Activated CD8-positive, alpha-beta memory T cell treated with anti-CD3 and anti-CD28 coated beads, Interleukin-2, amount 10 ng/mL, durations not matched to agents 7 days and 5 days (primary cell): Measurements from ENCODE around the gene KRTAP12-2. TPM values are rescaled to one million over a fixed set of nuclear protein-coding genes. Genes with fewer than 3 reads are reported as not detected.
"Not testable (repeated sequence)": the region's sequence is repeated elsewhere in the genome, so short reads cannot be mapped to it uniquely, and the experiment has no call there.

Experiments used
- ATAC-seq: fragments of 150-1000 bp; cut with Tn5 transposase; one replicate; pipeline ENCODE4 v1.10.0; 2021; ENCODE audit warnings: moderate library complexity
- CTCF ChIA-PET: fragments of 350-600 bp; sonication (Branson Sonifier 250); formaldehyde crosslinking; loops from one replicate; lab custom pipeline; 2021; ENCODE audit warnings: antibody characterized with exemption; lab: Charles Lee
- DNase-seq: peaks from one replicate; pipeline ENCODE4 v3.0.0-alpha.2; 2020
- H3K27ac Mint-ChIP-seq: one replicate; pipeline ENCODE4 v1.8.0; 2021; ENCODE audit warnings: mild to moderate bottlenecking, mixed read lengths
- H3K27me3 Mint-ChIP-seq: one replicate; pipeline ENCODE4 v1.8.0; 2021; ENCODE audit warnings: mixed read lengths
- H3K36me3 Mint-ChIP-seq: one replicate; pipeline ENCODE4 v1.8.0; 2021; ENCODE audit warnings: mild to moderate bottlenecking, mixed read lengths
- H3K4me1 Mint-ChIP-seq: one replicate; pipeline ENCODE4 v1.8.0; 2021; ENCODE audit warnings: mixed read lengths
- H3K4me3 Mint-ChIP-seq: one replicate; pipeline ENCODE4 v1.8.0; 2021; ENCODE audit warnings: mild to moderate bottlenecking, moderate library complexity, mixed read lengths
- H3K9me3 Mint-ChIP-seq: one replicate; pipeline ENCODE4 v1.8.0; 2022; ENCODE audit warnings: low read depth, mixed read lengths
- total RNA-seq, 2 experiments: library from RNA; stranded (reverse); gene quantifications; one replicate each; pipeline ENCODE4 v1.2.3, GENCODE V29; 2021

KRTAP12-2 gene
- total RNA-seq, 2 experiments from 2014 or later, result not detected

GRCh38 chr21:44686000-44686781 is 19.5 kb upstream of the KRTAP12-2 start:
- peaks cover 15% of the 10 kb centered on the region for H3K4me1 Mint-ChIP-seq
- ATAC-seq (peak; percentile 27), DNase-seq (no peak)
- H3K9me3 Mint-ChIP-seq, result no peaks in the 10 kb centered on the region
- no peak overlapping the region for H3K27ac Mint-ChIP-seq
- CTCF ChIA-PET, result interaction anchor here (0.5 to 1.8 kb wide), 5 partner anchors 9 to 176 kb away, joined by 3 to 8 read pairs (median 3); no protein-coding TSS in a partner anchor
- H3K36me3 Mint-ChIP-seq, result no peaks in the 10 kb centered on the region
- H3K27me3 Mint-ChIP-seq, result peaks cover 19% of the 10 kb centered on the region
- H3K4me3 Mint-ChIP-seq, result no peak overlapping the region

GRCh38 chr21:44685050-44685449 is 18.3 kb upstream of the KRTAP12-2 start:
- H3K36me3 Mint-ChIP-seq, H3K9me3 Mint-ChIP-seq, H3K4me3 Mint-ChIP-seq, ATAC-seq, DNase-seq, H3K27ac Mint-ChIP-seq: not testable (repeated sequence)
- Mint-ChIP-seq H3K27me3 (peaks cover 10% of the 10 kb centered on the region), H3K4me1 (peaks cover 15% of the 10 kb centered on the region)
- CTCF ChIA-PET, result interaction anchor here (1.6 to 1.8 kb wide), 2 partner anchors 108 to 175 kb away, joined by 3 to 8 read pairs; no protein-coding TSS in a partner anchor

GRCh38 chr21:44684483-44684882 is 17.8 kb upstream of the KRTAP12-2 start:
- Mint-ChIP-seq H3K9me3 (no peaks in the 10 kb centered on the region), H3K27me3 (peaks cover 11% of the 10 kb centered on the region)
- no peak for DNase-seq

GRCh38 chr21:44684077-44684476 is 17.4 kb upstream of the KRTAP12-2 start:
- H3K27me3 Mint-ChIP-seq, result peaks cover 11% of the 10 kb centered on the region
- no peak overlapping the region for H3K4me3 Mint-ChIP-seq
- H3K9me3 Mint-ChIP-seq, result no peaks in the 10 kb centered on the region
- CTCF ChIA-PET, result interaction anchor here (1.5 kb wide), 1 partner anchor 36 kb away, joined by 3 read pairs; no protein-coding TSS in a partner anchor
- DNase-seq (no peak), ATAC-seq (no peak)
- H3K36me3 Mint-ChIP-seq, result no peaks in the 10 kb centered on the region
- peaks cover 15% of the 10 kb centered on the region for H3K4me1 Mint-ChIP-seq
- H3K27ac Mint-ChIP-seq, result no peak overlapping the region

More at GRCh38 chr21:44684483-44684882, 17.8 kb upstream of the KRTAP12-2 start:
- Mint-ChIP-seq H3K27ac (no peak overlapping the region), H3K36me3 (no peaks in the 10 kb centered on the region), H3K4me3 (no peak overlapping the region), H3K4me1 (peaks cover 15% of the 10 kb centered on the region)
- ATAC-seq, result no peak
- CTCF ChIA-PET, result interaction anchor here (1.5 to 1.6 kb wide), 2 partner anchors 36 to 109 kb away, joined by 3 read pairs; no protein-coding TSS in a partner anchor

- DNase-seq (no peak), ATAC-seq (no peak)
- Mint-ChIP-seq H3K27ac (no peak overlapping the region), H3K36me3 (no peaks in the 10 kb centered on the region), H3K9me3 (no peaks in the 10 kb centered on the region), H3K4me1 (peaks cover 15% of the 10 kb centered on the region), H3K27me3 (peaks cover 11% of the 10 kb centered on the region), H3K4me3 (no peak overlapping the region)
- CTCF ChIA-PET, result interaction anchor here (1.1 kb wide), 1 partner anchor 86 kb away, joined by 3 read pairs; no protein-coding TSS in a partner anchor
Measured at GRCh38 chr21:44682580-44683151, 15.9 kb upstream of the KRTAP12-2 start.

GRCh38 chr21:44681861-44682579 is 15.3 kb upstream of the KRTAP12-2 start, which contains the start of gene KRTAP12-1:
Gene KRTAP12-1 (minus strand): TSS chr21:44682163. CDS start chr21:44682123, 40 bp downstream.
- ATAC-seq (no peak), DNase-seq (no peak)
- H3K9me3 Mint-ChIP-seq, result no peaks in the 10 kb centered on the region
- CTCF ChIA-PET, result interaction anchor here (1.1 kb wide), 1 partner anchor 85 kb away, joined by 3 read pairs; no protein-coding TSS in a partner anchor
- H3K27me3 Mint-ChIP-seq, result peaks cover 9% of the 10 kb centered on the region
- no peak within 1 kb of the TSS for H3K4me3 Mint-ChIP-seq
- H3K27ac Mint-ChIP-seq, result no peak within 1 kb of the TSS
- H3K4me1 Mint-ChIP-seq, result peaks cover 15% of the 10 kb centered on the region
- H3K36me3 Mint-ChIP-seq, result no peaks in the 10 kb centered on the region

- no peak overlapping the region for H3K4me3 Mint-ChIP-seq
- no peaks in the 10 kb centered on the region for H3K9me3 Mint-ChIP-seq
- no peak for DNase-seq
- CTCF ChIA-PET, result no interaction called here
- ATAC-seq, result no peak
- H3K4me1 Mint-ChIP-seq, result peaks cover 7% of the 10 kb centered on the region
- H3K27me3 Mint-ChIP-seq, result peaks cover 6% of the 10 kb centered on the region
- H3K36me3 Mint-ChIP-seq, result no peaks in the 10 kb centered on the region
- H3K27ac Mint-ChIP-seq, result no peak overlapping the region
Measured at GRCh38 chr21:44681152-44681551, 14.4 kb upstream of the KRTAP12-2 start.

- Mint-ChIP-seq H3K27ac (no peak overlapping the region), H3K9me3 (peaks cover 7% of the 10 kb centered on the region), H3K4me1 (no peaks in the 10 kb centered on the region), H3K4me3 (no peak overlapping the region), H3K27me3 (peaks cover 3% of the 10 kb centered on the region), H3K36me3 (peaks cover 1% of the 10 kb centered on the region)
- CTCF ChIA-PET, result no interaction called here
- ATAC-seq, result no peak
- DNase-seq, result no peak
Measured at GRCh38 chr21:44677881-44678280, 11.2 kb upstream of the KRTAP12-2 start.

GRCh38 chr21:44671911-44672310 is 5.2 kb upstream of the KRTAP12-2 start:
- Mint-ChIP-seq H3K27ac (no peak overlapping the region), H3K27me3 (peaks cover 13% of the 10 kb centered on the region), H3K4me1 (no peaks in the 10 kb centered on the region), H3K36me3 (peaks cover 7% of the 10 kb centered on the region), H3K9me3 (peaks cover 14% of the 10 kb centered on the region), H3K4me3 (no peak overlapping the region)
- CTCF ChIA-PET, result no interaction called here
- DNase-seq, result no peak
- ATAC-seq, result no peak

- DNase-seq (no peak), ATAC-seq (no peak)
- no peak overlapping the region for H3K4me3 Mint-ChIP-seq
- H3K9me3 Mint-ChIP-seq, result peaks cover 14% of the 10 kb centered on the region
- peaks cover 7% of the 10 kb centered on the region for H3K36me3 Mint-ChIP-seq
- H3K27me3 Mint-ChIP-seq, result peaks cover 13% of the 10 kb centered on the region
- CTCF ChIA-PET, result no interaction called here
- no peak overlapping the region for H3K27ac Mint-ChIP-seq
- no peaks in the 10 kb centered on the region for H3K4me1 Mint-ChIP-seq
Measured at GRCh38 chr21:44670642-44671432, 4.1 kb upstream of the KRTAP12-2 start.

GRCh38 chr21:44667612-44668011 is 885 bp upstream of the KRTAP12-2 start:
- Mint-ChIP-seq H3K27me3 (peaks cover 16% of the 10 kb centered on the region), H3K4me1 (no peaks in the 10 kb centered on the region), H3K36me3 (peaks cover 5% of the 10 kb centered on the region), H3K9me3 (peaks cover 8% of the 10 kb centered on the region), H3K4me3 (no peak overlapping the region), H3K27ac (no peak overlapping the region)
- DNase-seq (no peak), ATAC-seq (no peak)
- CTCF ChIA-PET, result no interaction called here

- Mint-ChIP-seq H3K36me3 (peaks cover 16% of the 10 kb centered on the region), H3K27ac (no peak overlapping the region), H3K4me1 (peaks cover 5% of the 10 kb centered on the region), H3K9me3 (peaks cover 10% of the 10 kb centered on the region), H3K27me3 (peaks cover 20% of the 10 kb centered on the region), H3K4me3 (no peak overlapping the region)
- CTCF ChIA-PET, result no interaction called here
- DNase-seq (no peak), ATAC-seq (no peak)
Measured at GRCh38 chr21:44664691-44665090, 2.0 kb downstream of the KRTAP12-2 start.
